ENCODE results near the gene KCNH1.

GRCh38 chr1:210700083-210700482 lies 433.9 kb downstream of the KCNH1 start:
- TF ChIP-seq NFYB (IDR thresholded peaks at IDR 0.05; ENCODE audit: extremely low read depth, insufficient read length) (no peak), CTCF (IDR thresholded peaks at IDR 0.05 in 2 of 3, conservative IDR thresholded peaks at IDR 0.05 in 1 of 3; ENCODE audit: insufficient read depth in 2 of 3, low read depth in 1 of 3, low read length in 3 of 3) (no peak), CEBPB (tag; IDR thresholded peaks at IDR 0.05) (no peak), NUFIP1 (IDR thresholded peaks at IDR 0.05; ENCODE audit: partially characterized antibody) (no peak)
